Right ventricle myocardium superior (tissue), 1 donor: ENCODE data around the gene HELLS. TPM values are rescaled to one million over a fixed set of nuclear protein-coding genes. Genes with fewer than 3 reads are reported as not detected.
"Not testable (repeated sequence)": the region's sequence is repeated elsewhere in the genome, so short reads cannot be mapped to it uniquely, and the experiment has no call there.

Experiments used
- ATAC-seq: fragments of 200-7000 bp; cut with Tn5 transposase; one replicate; pipeline ENCODE4 v1.9.1; 2020; ENCODE audit warnings: mild to moderate bottlenecking; ENCODE audit not compliant: poor library complexity
- DNase-seq: peaks from one replicate; pipeline ENCODE4 v3.0.0-alpha.2; 2020
- intact Hi-C: fragments of 100-400 bp; cut with DNase I; formaldehyde crosslinking; loops from one replicate; pipeline ENCODE4 v1.11.2; 2022
- long read RNA-seq: library from polyadenylated mRNA; unstranded; transcript quantifications from one replicate; pipeline ENCODE4 v2.0.0, GENCODE V29; 2021
- total RNA-seq: library from RNA; stranded (reverse); fragmentation: NEBNext Ultra II Directional; extraction: Animal tissue kit (Norgen Biotek cat#: 25700); gene quantifications from one replicate; pipeline ENCODE4 v1.2.1, GENCODE V29; 2021
- donor health status: DM: no; HTN: yes; CAD: no; lungs with severe emphysema.

The HELLS gene
- total RNA-seq = 1.6 TPM
- long read RNA-seq, partial matches to known transcripts = 0 of 1 reads
- long read RNA-seq, other reads (novel, unspliced or antisense) = 0 of 1 reads

GRCh38 chr10:94545391-94546048 is at the start of gene HELLS:
Gene HELLS, plus strand, starts transcription at chr10:94545788. Its CDS starts 134 bp downstream, at chr10:94545922.
- ATAC-seq = peak; percentile 94
- peak; percentile 78 for DNase-seq
- intact Hi-C loops = no loop called here

- ATAC-seq (no peak), DNase-seq (no peak)
- intact Hi-C loops = no loop called here
Observed at GRCh38 chr10:94496010-94496409, 49.6 kb upstream of the HELLS start.

GRCh38 chr10:94496646-94497045 is 48.9 kb upstream of the HELLS start:
- intact Hi-C loops = no loop called here
- no peak for ATAC-seq
- no peak for DNase-seq

GRCh38 chr10:94500063-94500462 is 45.5 kb upstream of the HELLS start:
- ATAC-seq (no peak), DNase-seq (no peak)
- intact Hi-C loops = no loop called here

GRCh38 chr10:94521276-94522250 is 24.0 kb upstream of the HELLS start:
- no peak for ATAC-seq
- no peak for DNase-seq
- intact Hi-C loops = no loop called here

GRCh38 chr10:94524146-94524545 is 21.4 kb upstream of the HELLS start:
- DNase-seq (no peak), ATAC-seq (no peak)
- intact Hi-C loops = no loop called here

- intact Hi-C loops = no loop called here
- DNase-seq = no peak
- ATAC-seq = no peak
Observed at GRCh38 chr10:94524711-94525110, 20.9 kb upstream of the HELLS start.

GRCh38 chr10:94531550-94531949 is 14.0 kb upstream of the HELLS start:
- intact Hi-C loops, DNase-seq, ATAC-seq: not testable (repeated sequence)

GRCh38 chr10:94533027-94533426 is 12.6 kb upstream of the HELLS start:
- intact Hi-C loops = no loop called here
- ATAC-seq (no peak), DNase-seq (no peak)

- DNase-seq, intact Hi-C loops, ATAC-seq: not testable (repeated sequence)
Observed at GRCh38 chr10:94542282-94542681, 3.3 kb upstream of the HELLS start.

- peak; percentile 21 for ATAC-seq
- no peak for DNase-seq
- intact Hi-C loops = no loop called here
Observed at GRCh38 chr10:94546049-94546900, 687 bp downstream of the HELLS start.

GRCh38 chr10:94546901-94547185 is 1.3 kb downstream of the HELLS start:
- ATAC-seq (no peak), DNase-seq (no peak)
- intact Hi-C loops = no loop called here

- DNase-seq = no peak
- intact Hi-C loops = no loop called here
- no peak for ATAC-seq
Observed at GRCh38 chr10:94549221-94549620, 3.6 kb downstream of the HELLS start.

GRCh38 chr10:94567714-94568307 is 22.2 kb downstream of the HELLS start:
- ATAC-seq, intact Hi-C loops, DNase-seq: not testable (repeated sequence)

- intact Hi-C loops = no loop called here
Observed at GRCh38 chr10:94571081-94571480, 25.5 kb downstream of the HELLS start.

GRCh38 chr10:94571528-94571927 is 25.9 kb downstream of the HELLS start:
- DNase-seq (no peak), ATAC-seq (no peak)
- intact Hi-C loops = no loop called here

More at GRCh38 chr10:94571081-94571480, 25.5 kb downstream of the HELLS start:
- ATAC-seq = no peak
- no peak for DNase-seq

- intact Hi-C loops = no loop called here
- DNase-seq (no peak), ATAC-seq (no peak)
Observed at GRCh38 chr10:94578790-94579189, 33.2 kb downstream of the HELLS start.

GRCh38 chr10:94583124-94583523 is 37.5 kb downstream of the HELLS start:
- DNase-seq (no peak), ATAC-seq (no peak)
- intact Hi-C loops = no loop called here
